GM11168 (cell line): ENCODE data around the gene QRFPR.
"Not testable (repeated sequence)": the region's sequence is repeated elsewhere in the genome, so short reads cannot be mapped to it uniquely, and the experiment has no call there.

Experiments
- in situ Hi-C: fragments of 300-500 bp; cut with MboI; formaldehyde crosslinking; loops from one replicate; pipeline ENCODE4 v1.12.0; 2022; ENCODE audit warnings: low sequenced_read_pairs; ENCODE audit not compliant: unreplicated experiment

QRFPR gene

GRCh38 chr4:121380776-121381462, at the start of gene QRFPR:
QRFPR (minus strand) TSS chr4:121381018; CDS start chr4:121380647, 371 bp downstream.
- in situ Hi-C loops: no loop called here

- in situ Hi-C loops: no loop called here
Measured at GRCh38 chr4:121428721-121429120, 47.9 kb upstream of the QRFPR start.

GRCh38 chr4:121421594-121421993, 40.8 kb upstream of the QRFPR start:
- in situ Hi-C loops: no loop called here

GRCh38 chr4:121411151-121411744, 30.4 kb upstream of the QRFPR start:
- in situ Hi-C loops: no loop called here

GRCh38 chr4:121408567-121408966, 27.7 kb upstream of the QRFPR start:
- in situ Hi-C loops: not testable (repeated sequence)

GRCh38 chr4:121400632-121401031, 19.8 kb upstream of the QRFPR start:
- in situ Hi-C loops: no loop called here

GRCh38 chr4:121397941-121398601, 17.3 kb upstream of the QRFPR start:
- in situ Hi-C loops: no loop called here

- in situ Hi-C loops: no loop called here
Measured at GRCh38 chr4:121397434-121397833, 16.6 kb upstream of the QRFPR start.

GRCh38 chr4:121392426-121393086, 11.7 kb upstream of the QRFPR start:
- in situ Hi-C loops: no loop called here

- in situ Hi-C loops: no loop called here
Measured at GRCh38 chr4:121390335-121390734, 9.5 kb upstream of the QRFPR start.

- in situ Hi-C loops: no loop called here
Measured at GRCh38 chr4:121379276-121379675, 1.5 kb downstream of the QRFPR start.

GRCh38 chr4:121377076-121377475, 3.7 kb downstream of the QRFPR start:
- in situ Hi-C loops: no loop called here

- in situ Hi-C loops: no loop called here
Measured at GRCh38 chr4:121376556-121376955, 4.3 kb downstream of the QRFPR start.

- in situ Hi-C loops: no loop called here
Measured at GRCh38 chr4:121376097-121376496, 4.7 kb downstream of the QRFPR start.

- in situ Hi-C loops: no loop called here
Measured at GRCh38 chr4:121375262-121375661, 5.6 kb downstream of the QRFPR start.

GRCh38 chr4:121373841-121374240, 7.0 kb downstream of the QRFPR start:
- in situ Hi-C loops: no loop called here

- in situ Hi-C loops: no loop called here
Measured at GRCh38 chr4:121370729-121371325, 10.0 kb downstream of the QRFPR start.

- in situ Hi-C loops: no loop called here
Measured at GRCh38 chr4:121360495-121360894, 20.3 kb downstream of the QRFPR start.

GRCh38 chr4:121358473-121358872, 22.3 kb downstream of the QRFPR start:
- in situ Hi-C loops: no loop called here

GRCh38 chr4:121353213-121353612, 27.6 kb downstream of the QRFPR start:
- in situ Hi-C loops: no loop called here

- in situ Hi-C loops: no loop called here
Measured at GRCh38 chr4:121344098-121344497, 36.7 kb downstream of the QRFPR start.
